ENCODE measurements around the gene BUB1. TPM values are rescaled to one million over a fixed set of nuclear protein-coding genes. Genes with fewer than 3 reads are reported as not detected.
A peak's percentile ranks its signal among the peaks of the same experiment; 100 is the strongest.

Gene BUB1
- total and polyA plus RNA-seq, 9 of the 15 experiments (the other 6 are each of a cell fraction or from before 2014, with no cell fraction given), result 73.4 to 247 (median 118) TPM

DNA sequence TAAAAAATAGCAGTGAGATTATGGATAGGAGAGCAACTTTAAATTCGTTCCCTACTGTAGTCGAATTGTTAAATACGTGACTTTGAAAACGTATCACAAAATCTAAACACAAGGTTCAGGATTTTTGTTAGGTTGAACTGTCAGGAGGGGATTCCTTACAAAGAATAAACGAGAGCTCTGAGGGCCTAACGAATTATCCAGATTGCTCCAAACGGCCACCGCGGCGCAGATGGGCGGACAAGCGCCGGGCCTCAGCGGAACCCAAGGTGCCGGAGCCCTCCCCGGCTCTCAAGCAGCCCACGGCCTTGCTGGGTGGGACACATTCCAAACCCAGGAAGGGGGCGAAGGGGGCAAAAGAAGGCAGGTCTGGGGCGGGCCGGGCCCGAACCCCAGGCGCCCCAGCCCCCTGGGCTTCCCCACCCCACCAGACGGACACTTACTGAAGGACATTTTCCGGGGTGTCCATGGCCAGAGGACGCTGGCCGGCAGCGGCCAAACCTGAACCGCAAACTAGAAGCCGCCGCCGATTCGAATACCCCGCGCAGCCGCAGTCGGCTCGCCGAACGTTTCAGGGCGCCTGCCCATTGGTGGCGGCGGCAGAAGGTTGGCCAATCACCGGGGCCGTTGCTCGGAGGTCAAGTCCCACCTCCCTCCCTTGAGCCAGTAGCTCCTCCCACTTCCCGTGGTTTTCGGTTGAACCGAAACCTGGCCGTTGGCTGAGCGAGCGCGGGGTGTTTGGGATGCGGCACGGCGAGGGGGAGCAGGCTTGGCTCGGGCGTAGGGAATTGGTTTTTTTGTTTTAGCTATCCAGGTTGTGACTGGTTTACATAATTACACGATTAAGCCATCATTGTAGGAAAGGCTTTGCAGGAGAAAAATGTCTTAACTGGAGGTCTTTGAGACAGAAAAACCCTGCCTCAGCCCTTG lies at the start of gene BUB1 (continued):
- no peak for TF ChIP-seq XRCC5 (IDR thresholded peaks at IDR 0.05; ENCODE audit: low read depth, low read length)
- TF ChIP-seq, protein P1, sequence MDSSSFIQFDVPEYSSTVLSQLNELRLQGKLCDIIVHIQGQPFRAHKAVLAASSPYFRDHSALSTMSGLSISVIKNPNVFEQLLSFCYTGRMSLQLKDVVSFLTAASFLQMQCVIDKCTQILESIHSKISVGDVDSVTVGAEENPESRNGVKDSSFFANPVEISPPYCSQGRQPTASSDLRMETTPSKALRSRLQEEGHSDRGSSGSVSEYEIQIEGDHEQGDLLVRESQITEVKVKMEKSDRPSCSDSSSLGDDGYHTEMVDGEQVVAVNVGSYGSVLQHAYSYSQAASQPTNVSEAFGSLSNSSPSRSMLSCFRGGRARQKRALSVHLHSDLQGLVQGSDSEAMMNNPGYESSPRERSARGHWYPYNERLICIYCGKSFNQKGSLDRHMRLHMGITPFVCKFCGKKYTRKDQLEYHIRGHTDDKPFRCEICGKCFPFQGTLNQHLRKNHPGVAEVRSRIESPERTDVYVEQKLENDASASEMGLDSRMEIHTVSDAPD (CRISPR knock-in tag; IDR thresholded peaks at IDR 0.05), result no peak
- no peak for TF ChIP-seq MXI1 (IDR thresholded peaks at IDR 0.05; ENCODE audit: low read depth, low read length)
- no peak for TF ChIP-seq NONO (IDR thresholded peaks at IDR 0.05; ENCODE audit: low read depth in 2 of 2, low read length in 1 of 2)
- TF ChIP-seq NFYB (IDR thresholded peaks at IDR 0.05; ENCODE audit: extremely low read depth, insufficient read length), result peak; percentile 85
- no peak for TF ChIP-seq PHTF2 (CRISPR knock-in tag; IDR thresholded peaks at IDR 0.05)
- no peak for TF ChIP-seq SMAD2 (IDR thresholded peaks at IDR 0.05; ENCODE audit: low read depth, low read length)
- TF ChIP-seq, protein P2, sequence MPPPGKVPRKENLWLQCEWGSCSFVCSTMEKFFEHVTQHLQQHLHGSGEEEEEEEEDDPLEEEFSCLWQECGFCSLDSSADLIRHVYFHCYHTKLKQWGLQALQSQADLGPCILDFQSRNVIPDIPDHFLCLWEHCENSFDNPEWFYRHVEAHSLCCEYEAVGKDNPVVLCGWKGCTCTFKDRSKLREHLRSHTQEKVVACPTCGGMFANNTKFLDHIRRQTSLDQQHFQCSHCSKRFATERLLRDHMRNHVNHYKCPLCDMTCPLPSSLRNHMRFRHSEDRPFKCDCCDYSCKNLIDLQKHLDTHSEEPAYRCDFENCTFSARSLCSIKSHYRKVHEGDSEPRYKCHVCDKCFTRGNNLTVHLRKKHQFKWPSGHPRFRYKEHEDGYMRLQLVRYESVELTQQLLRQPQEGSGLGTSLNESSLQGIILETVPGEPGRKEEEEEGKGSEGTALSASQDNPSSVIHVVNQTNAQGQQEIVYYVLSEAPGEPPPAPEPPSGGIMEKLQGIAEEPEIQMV (tag; conservative IDR thresholded peaks at IDR 0.05; ENCODE audit: low read depth), result no peak
- TF ChIP-seq RBM22 (IDR thresholded peaks at IDR 0.05; ENCODE audit: low read depth, low read length, poor library complexity, severe bottlenecking), result no peak
- TF ChIP-seq, protein P3, sequence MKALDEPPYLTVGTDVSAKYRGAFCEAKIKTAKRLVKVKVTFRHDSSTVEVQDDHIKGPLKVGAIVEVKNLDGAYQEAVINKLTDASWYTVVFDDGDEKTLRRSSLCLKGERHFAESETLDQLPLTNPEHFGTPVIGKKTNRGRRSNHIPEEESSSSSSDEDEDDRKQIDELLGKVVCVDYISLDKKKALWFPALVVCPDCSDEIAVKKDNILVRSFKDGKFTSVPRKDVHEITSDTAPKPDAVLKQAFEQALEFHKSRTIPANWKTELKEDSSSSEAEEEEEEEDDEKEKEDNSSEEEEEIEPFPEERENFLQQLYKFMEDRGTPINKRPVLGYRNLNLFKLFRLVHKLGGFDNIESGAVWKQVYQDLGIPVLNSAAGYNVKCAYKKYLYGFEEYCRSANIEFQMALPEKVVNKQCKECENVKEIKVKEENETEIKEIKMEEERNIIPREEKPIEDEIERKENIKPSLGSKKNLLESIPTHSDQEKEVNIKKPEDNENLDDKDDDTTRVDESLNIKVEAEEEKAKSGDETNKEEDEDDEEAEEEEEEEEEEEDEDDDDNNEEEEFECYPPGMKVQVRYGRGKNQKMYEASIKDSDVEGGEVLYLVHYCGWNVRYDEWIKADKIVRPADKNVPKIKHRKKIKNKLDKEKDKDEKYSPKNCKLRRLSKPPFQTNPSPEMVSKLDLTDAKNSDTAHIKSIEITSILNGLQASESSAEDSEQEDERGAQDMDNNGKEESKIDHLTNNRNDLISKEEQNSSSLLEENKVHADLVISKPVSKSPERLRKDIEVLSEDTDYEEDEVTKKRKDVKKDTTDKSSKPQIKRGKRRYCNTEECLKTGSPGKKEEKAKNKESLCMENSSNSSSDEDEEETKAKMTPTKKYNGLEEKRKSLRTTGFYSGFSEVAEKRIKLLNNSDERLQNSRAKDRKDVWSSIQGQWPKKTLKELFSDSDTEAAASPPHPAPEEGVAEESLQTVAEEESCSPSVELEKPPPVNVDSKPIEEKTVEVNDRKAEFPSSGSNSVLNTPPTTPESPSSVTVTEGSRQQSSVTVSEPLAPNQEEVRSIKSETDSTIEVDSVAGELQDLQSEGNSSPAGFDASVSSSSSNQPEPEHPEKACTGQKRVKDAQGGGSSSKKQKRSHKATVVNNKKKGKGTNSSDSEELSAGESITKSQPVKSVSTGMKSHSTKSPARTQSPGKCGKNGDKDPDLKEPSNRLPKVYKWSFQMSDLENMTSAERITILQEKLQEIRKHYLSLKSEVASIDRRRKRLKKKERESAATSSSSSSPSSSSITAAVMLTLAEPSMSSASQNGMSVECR (CRISPR knock-in tag; IDR thresholded peaks at IDR 0.05), result 0 out of 2 replicates have a peak, but pooled peaks have one; percentile 38
- TF ChIP-seq, protein P4, sequence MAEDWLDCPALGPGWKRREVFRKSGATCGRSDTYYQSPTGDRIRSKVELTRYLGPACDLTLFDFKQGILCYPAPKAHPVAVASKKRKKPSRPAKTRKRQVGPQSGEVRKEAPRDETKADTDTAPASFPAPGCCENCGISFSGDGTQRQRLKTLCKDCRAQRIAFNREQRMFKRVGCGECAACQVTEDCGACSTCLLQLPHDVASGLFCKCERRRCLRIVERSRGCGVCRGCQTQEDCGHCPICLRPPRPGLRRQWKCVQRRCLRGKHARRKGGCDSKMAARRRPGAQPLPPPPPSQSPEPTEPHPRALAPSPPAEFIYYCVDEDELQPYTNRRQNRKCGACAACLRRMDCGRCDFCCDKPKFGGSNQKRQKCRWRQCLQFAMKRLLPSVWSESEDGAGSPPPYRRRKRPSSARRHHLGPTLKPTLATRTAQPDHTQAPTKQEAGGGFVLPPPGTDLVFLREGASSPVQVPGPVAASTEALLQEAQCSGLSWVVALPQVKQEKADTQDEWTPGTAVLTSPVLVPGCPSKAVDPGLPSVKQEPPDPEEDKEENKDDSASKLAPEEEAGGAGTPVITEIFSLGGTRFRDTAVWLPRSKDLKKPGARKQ (CRISPR knock-in tag; IDR thresholded peaks at IDR 0.05), result no peak
- peak; percentile 41; the same call in 1 of the 2 replicates for TF ChIP-seq ETV1 (tag; conservative IDR thresholded peaks at IDR 0.05; ENCODE audit: low read depth)

Data from K562 (cell line).